ENCODE data around the gene LAMA3. TPM values are rescaled to one million over a fixed set of nuclear protein-coding genes. Genes with fewer than 3 reads are reported as not detected.

LAMA3 gene
- polyA plus RNA-seq, 1 of the 3 experiments (the other 2 are of a cell fraction): 3.5 TPM

- POLR2A ChIA-PET: no interaction called here
- H3K27ac ChIP-seq (ENCODE audit: low read depth in 2 of 2, low read length in 1 of 2): peak overlapping the region in 1 of 2 experiments; percentile 32; a peak in 1 of 4 replicates
- CTCF ChIA-PET: interaction anchor here (1.5 kb wide), 1 partner anchor 13 kb away, joined by 3 read pairs; no protein-coding TSS in a partner anchor
These were observed 223.1 kb downstream of the LAMA3 start for GRCh38 chr18:23912356-23912755.

GRCh38 chr18:23916338-23916737 lies 227.1 kb downstream of the LAMA3 start:
- no peaks in the 10 kb centered on the region for H3K9me3 ChIP-seq
- H3K79me2 ChIP-seq (ENCODE audit: insufficient read depth): no peaks in the 10 kb centered on the region
- H3K9me2 ChIP-seq: no peaks in the 10 kb centered on the region
- no peak overlapping the region for H3K4me3 ChIP-seq (ENCODE audit: low read depth in 2 of 2, low read length in 1 of 2)
- peak overlapping the region; percentile 2; the same call in 1 of the 2 replicates for H3K4me2 ChIP-seq
- H2AFZ ChIP-seq (ENCODE audit: low read depth): no peak overlapping the region
- H4K20me1 ChIP-seq (ENCODE audit: insufficient read depth): no peaks in the 10 kb centered on the region
- H3K27me3 ChIP-seq (ENCODE audit: insufficient read depth): no peaks in the 10 kb centered on the region
- no peaks in the 10 kb centered on the region for H3K36me3 ChIP-seq (replicated peaks in 1 of 2; ENCODE audit: control insufficient read depth in 1 of 2, insufficient read depth in 2 of 2, low read length in 1 of 2)
- ChIA-PET POLR2A (no interaction called here), CTCF (interaction anchor here (2.5 kb wide), 1 partner anchor 15 kb away, joined by 11 read pairs; no protein-coding TSS in a partner anchor)
- H3K27ac ChIP-seq (ENCODE audit: low read depth in 2 of 2, low read length in 1 of 2): peak overlapping the region; percentile 36 to 53; a peak in 3 of 4 replicates
- no peak for DNase-seq
- no peak overlapping the region for H3K9ac ChIP-seq
- 9% methylated on average over 4 of the region's 4 CpGs for WGBS (ENCODE audit: low lambda C conversion rate)
- H3F3A ChIP-seq (replicated peaks; ENCODE audit: insufficient read depth): peaks cover 32% of the 10 kb centered on the region
- H3K4me1 ChIP-seq (ENCODE audit: control insufficient read depth in 1 of 2, insufficient read depth in 2 of 2, low read depth in 1 of 2, low read length in 1 of 2): 0 out of 4 replicates have a peak, but pooled peaks cover 0 to 2% of the 10 kb centered on the region in 2 experiments
- TF ChIP-seq POLR2AphosphoS5 (IDR thresholded peaks at IDR 0.05; ENCODE audit: low read depth, low read length) (peak; percentile 93), JUND (IDR thresholded peaks at IDR 0.05) (peak; percentile 94), RFX5 (IDR thresholded peaks at IDR 0.05; ENCODE audit: low read length) (no peak), PBX3 (IDR thresholded peaks at IDR 0.05) (peak; percentile 99), SMC3 (IDR thresholded peaks at IDR 0.05; ENCODE audit: low read depth, low read length) (no peak), NFIC (IDR thresholded peaks at IDR 0.05; ENCODE audit: borderline replicate concordance) (peak; percentile 93), EP300 (IDR thresholded peaks at IDR 0.05; ENCODE audit: borderline replicate concordance in 1 of 2, low read depth in 1 of 2, low read length in 1 of 2) (peak; percentile 86 to 96), CHD2 (IDR thresholded peaks at IDR 0.05; ENCODE audit: low read length, partially characterized antibody) (no peak), RAD21 (IDR thresholded peaks at IDR 0.05; ENCODE audit: low read length) (no peak), TCF12 (IDR thresholded peaks at IDR 0.05) (peak; percentile 99), ELF1 (IDR thresholded peaks at IDR 0.05) (no peak), TEAD4 (IDR thresholded peaks at IDR 0.05; ENCODE audit: borderline replicate concordance, insufficient read depth) (peak; percentile 91), REST (IDR thresholded peaks at IDR 0.05; ENCODE audit: low read depth, low read length) (peak; percentile 10; the same call in 1 of the 2 replicates), FOSL2 (IDR thresholded peaks at IDR 0.05; ENCODE audit: borderline replicate concordance, low read depth) (peak; percentile 79), SIN3A (IDR thresholded peaks at IDR 0.05; ENCODE audit: borderline replicate concordance, low read depth, low read length) (0 out of 2 replicates have a peak, but pooled peaks have one; percentile 25), RXRA (IDR thresholded peaks at IDR 0.05; ENCODE audit: borderline replicate concordance, low read depth) (peak; percentile 72; the same call in 1 of the 2 replicates)
- TF ChIP-seq, protein P1, sequence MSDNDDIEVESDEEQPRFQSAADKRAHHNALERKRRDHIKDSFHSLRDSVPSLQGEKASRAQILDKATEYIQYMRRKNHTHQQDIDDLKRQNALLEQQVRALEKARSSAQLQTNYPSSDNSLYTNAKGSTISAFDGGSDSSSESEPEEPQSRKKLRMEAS (IDR thresholded peaks at IDR 0.05; ENCODE audit: low read depth): peak; percentile 64
- TF ChIP-seq, protein P2, sequence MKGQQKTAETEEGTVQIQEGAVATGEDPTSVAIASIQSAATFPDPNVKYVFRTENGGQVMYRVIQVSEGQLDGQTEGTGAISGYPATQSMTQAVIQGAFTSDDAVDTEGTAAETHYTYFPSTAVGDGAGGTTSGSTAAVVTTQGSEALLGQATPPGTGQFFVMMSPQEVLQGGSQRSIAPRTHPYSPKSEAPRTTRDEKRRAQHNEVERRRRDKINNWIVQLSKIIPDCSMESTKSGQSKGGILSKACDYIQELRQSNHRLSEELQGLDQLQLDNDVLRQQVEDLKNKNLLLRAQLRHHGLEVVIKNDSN (IDR thresholded peaks at IDR 0.05; ENCODE audit: borderline replicate concordance, low read depth): no peak; the same call in 1 of the 2 replicates
- TF ChIP-seq, protein P3, sequence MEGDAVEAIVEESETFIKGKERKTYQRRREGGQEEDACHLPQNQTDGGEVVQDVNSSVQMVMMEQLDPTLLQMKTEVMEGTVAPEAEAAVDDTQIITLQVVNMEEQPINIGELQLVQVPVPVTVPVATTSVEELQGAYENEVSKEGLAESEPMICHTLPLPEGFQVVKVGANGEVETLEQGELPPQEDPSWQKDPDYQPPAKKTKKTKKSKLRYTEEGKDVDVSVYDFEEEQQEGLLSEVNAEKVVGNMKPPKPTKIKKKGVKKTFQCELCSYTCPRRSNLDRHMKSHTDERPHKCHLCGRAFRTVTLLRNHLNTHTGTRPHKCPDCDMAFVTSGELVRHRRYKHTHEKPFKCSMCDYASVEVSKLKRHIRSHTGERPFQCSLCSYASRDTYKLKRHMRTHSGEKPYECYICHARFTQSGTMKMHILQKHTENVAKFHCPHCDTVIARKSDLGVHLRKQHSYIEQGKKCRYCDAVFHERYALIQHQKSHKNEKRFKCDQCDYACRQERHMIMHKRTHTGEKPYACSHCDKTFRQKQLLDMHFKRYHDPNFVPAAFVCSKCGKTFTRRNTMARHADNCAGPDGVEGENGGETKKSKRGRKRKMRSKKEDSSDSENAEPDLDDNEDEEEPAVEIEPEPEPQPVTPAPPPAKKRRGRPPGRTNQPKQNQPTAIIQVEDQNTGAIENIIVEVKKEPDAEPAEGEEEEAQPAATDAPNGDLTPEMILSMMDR (IDR thresholded peaks at IDR 0.05): no peak

More at GRCh38 chr18:23912356-23912755, 223.1 kb downstream of the LAMA3 start:
- H3K36me3 ChIP-seq (replicated peaks in 1 of 2; ENCODE audit: control insufficient read depth in 1 of 2, insufficient read depth in 2 of 2, low read length in 1 of 2): no peaks in the 10 kb centered on the region
- H4K20me1 ChIP-seq (ENCODE audit: insufficient read depth): no peaks in the 10 kb centered on the region
- no peaks in the 10 kb centered on the region for H3K9me2 ChIP-seq
- no peaks in the 10 kb centered on the region for H3K9me3 ChIP-seq
- peaks cover 23% of the 10 kb centered on the region for H3F3A ChIP-seq (replicated peaks; ENCODE audit: insufficient read depth)
- no peak for TF ChIP-seq GATA2 (CRISPR knock-in tag; IDR thresholded peaks at IDR 0.05)
- peak; percentile 15; the same call in 1 of the 2 replicates for TF ChIP-seq TCF12 (IDR thresholded peaks at IDR 0.05)
- peak; percentile 19; the same call in 1 of the 2 replicates for TF ChIP-seq FOSL2 (IDR thresholded peaks at IDR 0.05; ENCODE audit: borderline replicate concordance, low read depth)
- no peak for TF ChIP-seq MEF2A (IDR thresholded peaks at IDR 0.05; ENCODE audit: borderline replicate concordance, low read depth)
- no peak for TF ChIP-seq CHD2 (IDR thresholded peaks at IDR 0.05; ENCODE audit: low read length, partially characterized antibody)
- H3K4me2 ChIP-seq: no peak overlapping the region
- H2AFZ ChIP-seq (ENCODE audit: low read depth): no peak overlapping the region
- no peak for DNase-seq
- H3K27me3 ChIP-seq (ENCODE audit: insufficient read depth): no peaks in the 10 kb centered on the region
- no peaks in the 10 kb centered on the region for H3K79me2 ChIP-seq (ENCODE audit: insufficient read depth)
- H3K4me3 ChIP-seq (ENCODE audit: low read depth in 2 of 2, low read length in 1 of 2): no peak overlapping the region
- 0 out of 4 replicates have a peak, but pooled peaks cover 0 to 2% of the 10 kb centered on the region in 2 experiments for H3K4me1 ChIP-seq (ENCODE audit: control insufficient read depth in 1 of 2, insufficient read depth in 2 of 2, low read depth in 1 of 2, low read length in 1 of 2)
- 85% methylated on average over 3 of the region's 3 CpGs for WGBS (ENCODE audit: low lambda C conversion rate)
- H3K9ac ChIP-seq: no peak overlapping the region

Measured in SK-N-SH (cell line).